ENCODE data around the gene SCYL2.

SCYL2 gene

DNA sequence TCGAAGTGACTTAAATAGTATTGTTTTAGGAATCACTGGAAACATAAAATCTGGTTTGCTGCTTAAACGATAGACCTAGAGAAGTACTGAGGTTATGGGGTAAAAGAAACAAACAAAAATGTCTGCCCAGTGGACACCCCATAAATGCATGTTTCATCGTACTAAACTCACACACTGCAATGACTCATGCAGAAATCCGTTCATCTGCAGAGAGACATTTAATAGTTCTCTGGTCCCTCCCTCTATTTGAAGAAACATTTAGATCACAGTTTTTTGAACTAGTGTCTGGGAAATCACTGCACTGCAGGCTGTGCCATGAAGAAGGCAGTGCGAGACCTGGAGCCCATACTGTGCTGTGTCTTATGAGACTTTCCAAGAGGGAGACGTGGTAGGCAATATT is 115.4 kb downstream of the SCYL2 start:
- Histone ChIP-seq H3K36me3 (ENCODE audit: control insufficient read depth, low read length) (no peaks in the 10 kb centered on the region), H3K27me3 (ENCODE audit: control insufficient read depth, low read length) (no peaks in the 10 kb centered on the region), H3K4me1 (ENCODE audit: control insufficient read depth, low read length) (no peaks in the 10 kb centered on the region), H3K4me3 (ENCODE audit: low read length) (no peak overlapping the region), H3K79me2 (ENCODE audit: control insufficient read depth, low read length) (no peaks in the 10 kb centered on the region), H3F3A (ENCODE audit: control insufficient read depth, insufficient read depth) (no peaks in the 10 kb centered on the region), H3K9me3 (ENCODE audit: control insufficient read depth, insufficient read depth, low read length) (no peaks in the 10 kb centered on the region), H3K27ac (ENCODE audit: low read depth, low read length) (no peak overlapping the region), H3K4me2 (ENCODE audit: low read length) (no peak overlapping the region), H4K20me1 (ENCODE audit: control insufficient read depth, insufficient read depth, low read depth, low read length) (no peaks in the 10 kb centered on the region), H3K9me2 (replicated peaks; ENCODE audit: control insufficient read depth, low read length) (no peaks in the 10 kb centered on the region)
- TF ChIP-seq, protein P1, sequence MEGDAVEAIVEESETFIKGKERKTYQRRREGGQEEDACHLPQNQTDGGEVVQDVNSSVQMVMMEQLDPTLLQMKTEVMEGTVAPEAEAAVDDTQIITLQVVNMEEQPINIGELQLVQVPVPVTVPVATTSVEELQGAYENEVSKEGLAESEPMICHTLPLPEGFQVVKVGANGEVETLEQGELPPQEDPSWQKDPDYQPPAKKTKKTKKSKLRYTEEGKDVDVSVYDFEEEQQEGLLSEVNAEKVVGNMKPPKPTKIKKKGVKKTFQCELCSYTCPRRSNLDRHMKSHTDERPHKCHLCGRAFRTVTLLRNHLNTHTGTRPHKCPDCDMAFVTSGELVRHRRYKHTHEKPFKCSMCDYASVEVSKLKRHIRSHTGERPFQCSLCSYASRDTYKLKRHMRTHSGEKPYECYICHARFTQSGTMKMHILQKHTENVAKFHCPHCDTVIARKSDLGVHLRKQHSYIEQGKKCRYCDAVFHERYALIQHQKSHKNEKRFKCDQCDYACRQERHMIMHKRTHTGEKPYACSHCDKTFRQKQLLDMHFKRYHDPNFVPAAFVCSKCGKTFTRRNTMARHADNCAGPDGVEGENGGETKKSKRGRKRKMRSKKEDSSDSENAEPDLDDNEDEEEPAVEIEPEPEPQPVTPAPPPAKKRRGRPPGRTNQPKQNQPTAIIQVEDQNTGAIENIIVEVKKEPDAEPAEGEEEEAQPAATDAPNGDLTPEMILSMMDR (IDR thresholded peaks at IDR 0.05; ENCODE audit: low read depth, low read length, poor library complexity, severe bottlenecking), result no peak
- TF ChIP-seq EZH2phosphoT487 (IDR thresholded peaks at IDR 0.05; ENCODE audit: borderline replicate concordance, low read length), result no peak

DNA sequence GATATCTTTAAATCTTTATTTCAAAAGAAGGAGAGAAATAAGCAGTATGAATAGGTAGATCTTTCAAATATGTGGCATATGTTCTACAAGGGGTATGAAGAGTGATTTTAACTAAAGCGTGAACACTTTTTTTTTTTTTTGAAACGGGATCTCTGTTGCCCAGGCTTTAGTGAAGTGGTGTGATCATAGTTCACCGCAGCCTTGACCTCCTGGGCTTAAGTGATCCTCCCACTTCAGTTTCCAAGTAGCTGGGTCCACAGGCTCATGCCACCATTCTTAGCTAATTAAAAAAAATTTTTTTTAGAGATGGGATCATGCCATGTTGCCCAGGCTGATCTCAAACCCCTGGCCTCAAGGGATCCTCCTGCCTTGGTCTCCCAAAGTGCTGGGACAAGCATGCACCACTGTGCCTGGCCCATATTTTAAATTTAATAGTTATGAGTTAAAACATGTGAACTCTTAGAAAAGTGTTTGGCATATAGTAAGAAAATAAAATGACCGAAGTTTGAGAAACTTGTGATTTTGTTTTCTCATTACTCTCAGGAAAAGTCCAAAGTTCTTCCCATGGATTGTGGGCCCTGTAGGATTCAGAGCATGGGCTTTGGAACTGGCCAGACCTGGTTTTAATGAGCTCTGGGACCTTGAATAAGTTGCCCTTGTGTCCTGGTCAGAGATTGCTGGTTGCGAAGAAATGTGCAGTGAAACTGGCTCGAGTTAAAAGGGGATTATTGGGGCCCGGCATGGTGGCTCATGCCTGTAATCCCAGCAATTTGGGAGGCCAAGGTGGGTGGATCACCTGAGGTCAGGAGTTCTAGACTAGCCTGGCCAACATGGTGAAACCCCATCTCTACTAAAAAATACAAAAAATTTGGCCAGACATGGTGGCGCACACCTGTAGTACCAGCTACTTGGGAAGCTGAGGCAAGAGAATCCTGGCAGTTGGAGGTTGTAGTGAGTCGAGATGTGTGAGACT is 116.9 kb downstream of the SCYL2 start:
- Histone ChIP-seq H3K36me3 (ENCODE audit: control insufficient read depth, low read length) (no peaks in the 10 kb centered on the region), H3K4me2 (ENCODE audit: low read length) (no peak overlapping the region), H3F3A (ENCODE audit: control insufficient read depth, insufficient read depth) (no peaks in the 10 kb centered on the region), H3K4me1 (ENCODE audit: control insufficient read depth, low read length) (no peaks in the 10 kb centered on the region), H3K9me3 (ENCODE audit: control insufficient read depth, insufficient read depth, low read length) (no peaks in the 10 kb centered on the region), H4K20me1 (ENCODE audit: control insufficient read depth, insufficient read depth, low read depth, low read length) (no peaks in the 10 kb centered on the region), H3K27me3 (ENCODE audit: control insufficient read depth, low read length) (no peaks in the 10 kb centered on the region), H3K27ac (ENCODE audit: low read depth, low read length) (no peak overlapping the region), H3K4me3 (ENCODE audit: low read length) (no peak overlapping the region), H3K79me2 (ENCODE audit: control insufficient read depth, low read length) (no peaks in the 10 kb centered on the region), H3K9me2 (replicated peaks; ENCODE audit: control insufficient read depth, low read length) (no peaks in the 10 kb centered on the region)
- TF ChIP-seq EZH2phosphoT487 (IDR thresholded peaks at IDR 0.05; ENCODE audit: borderline replicate concordance, low read length), result no peak
- TF ChIP-seq, protein P1 (IDR thresholded peaks at IDR 0.05; ENCODE audit: low read depth, low read length, poor library complexity, severe bottlenecking), result no peak

DNA sequence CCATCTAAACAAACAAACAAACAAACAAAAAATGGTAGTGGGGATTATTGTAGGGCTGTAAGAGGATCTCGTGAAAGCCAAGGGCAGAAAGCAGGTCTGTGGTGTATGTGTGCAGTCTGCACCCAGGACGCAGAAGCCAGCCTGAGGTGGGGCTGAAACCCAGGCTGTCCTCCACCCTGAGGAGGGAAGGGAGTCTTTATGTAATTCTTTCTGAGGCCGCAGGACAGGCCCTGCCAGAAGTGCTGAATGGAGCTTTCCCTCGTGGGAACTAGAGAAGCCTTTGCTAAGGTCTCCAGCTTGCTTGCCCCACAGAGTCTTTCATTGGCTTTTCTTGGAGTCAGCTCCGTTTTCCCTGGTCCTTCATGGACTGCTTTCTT is 117.6 kb downstream of the SCYL2 start:
- Histone ChIP-seq H3K4me1 (ENCODE audit: control insufficient read depth, low read length) (no peaks in the 10 kb centered on the region), H3F3A (ENCODE audit: control insufficient read depth, insufficient read depth) (no peaks in the 10 kb centered on the region), H3K4me3 (ENCODE audit: low read length) (no peak overlapping the region), H3K4me2 (ENCODE audit: low read length) (no peak overlapping the region), H3K79me2 (ENCODE audit: control insufficient read depth, low read length) (no peaks in the 10 kb centered on the region), H3K9me3 (ENCODE audit: control insufficient read depth, insufficient read depth, low read length) (no peaks in the 10 kb centered on the region), H3K9me2 (replicated peaks; ENCODE audit: control insufficient read depth, low read length) (no peaks in the 10 kb centered on the region), H3K27ac (ENCODE audit: low read depth, low read length) (no peak overlapping the region), H3K27me3 (ENCODE audit: control insufficient read depth, low read length) (no peaks in the 10 kb centered on the region), H4K20me1 (ENCODE audit: control insufficient read depth, insufficient read depth, low read depth, low read length) (no peaks in the 10 kb centered on the region), H3K36me3 (ENCODE audit: control insufficient read depth, low read length) (no peaks in the 10 kb centered on the region)
- TF ChIP-seq, protein P1 (IDR thresholded peaks at IDR 0.05; ENCODE audit: low read depth, low read length, poor library complexity, severe bottlenecking), result no peak

Measured in DOHH2 (cell line).